ENCODE results near the gene C2CD4B.

- TF ChIP-seq CTCF (optimal IDR thresholded peaks at IDR 0.05 in 1 of 3, IDR thresholded peaks at IDR 0.05 in 1 of 3, conservative IDR thresholded peaks at IDR 0.05 in 1 of 3; ENCODE audit: extremely low read depth in 1 of 3, insufficient read depth in 2 of 3, low read length in 3 of 3), result no peak
- TF ChIP-seq EZH2 (IDR thresholded peaks at IDR 0.05; ENCODE audit: low read length), result no peak
Observed at GRCh38 chr15:62187910-62188309, 22.8 kb upstream of the C2CD4B start.
